Neural progenitor cell (in vitro differentiated cells): ENCODE data around the gene ALDH1B1.

Experiments used
- EZH2 ChIP-seq: fragments of 200-600 bp; sonication (generic); IDR thresholded peaks from 2 replicates; pipeline ENCODE4 v1.6.1; 2017; ENCODE audit warnings: antibody characterized with exemption, mild to moderate bottlenecking, moderate library complexity
- EZH2phosphoT487 ChIP-seq: fragments of 200-600 bp; sonication (generic); IDR thresholded peaks from 2 replicates; pipeline ENCODE4 v1.6.1; 2017; ENCODE audit warnings: antibody characterized with exemption

DNA sequence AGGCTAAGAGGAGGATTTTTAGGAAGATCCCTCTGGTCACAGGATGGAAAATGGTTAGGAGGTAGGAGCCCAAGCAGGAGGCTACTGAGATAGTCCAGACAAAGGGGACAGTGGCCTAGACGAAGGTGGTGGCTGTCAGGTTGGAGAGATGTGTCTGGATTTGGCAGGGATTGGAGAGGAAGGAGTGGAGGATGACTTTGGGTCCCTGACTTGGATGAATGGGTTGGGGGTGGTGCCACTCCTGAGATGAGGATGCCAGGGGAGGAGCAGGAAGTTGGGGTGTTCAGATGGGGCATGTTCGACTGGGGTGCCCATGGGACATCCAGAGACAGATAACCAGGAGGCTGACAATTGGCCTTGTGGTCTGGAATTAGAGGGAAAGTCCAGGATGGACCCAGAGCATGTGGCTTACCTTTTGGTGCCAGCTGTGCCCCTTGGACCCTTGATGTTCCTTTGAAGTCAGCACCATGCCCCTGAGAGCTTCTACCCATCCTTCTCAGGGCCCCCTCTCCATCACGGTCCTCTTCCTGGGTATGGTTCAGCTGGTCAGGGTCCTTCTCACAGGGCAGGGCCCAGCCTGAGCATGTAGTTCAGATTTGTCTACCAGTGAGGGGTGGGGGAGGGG lies 46.9 kb downstream of the ALDH1B1 start:
- TF ChIP-seq EZH2 (no peak), EZH2phosphoT487 (no peak)
